Adrenal gland (tissue), 5 donors: ENCODE results near the gene PTPN21.

Experiments used
- POLR2A ChIP-seq, 2 donors: fragments of 450-650 bp; IDR thresholded peaks; one replicate each; pipeline ENCODE4 v1.6.1; 2017; ENCODE audit warnings: antibody characterized with exemption in 2 of 2, mild to moderate bottlenecking in 2 of 2, moderate library complexity in 1 of 2
- TF ChIP-seq, protein P1 (sequence below), 6 experiments: fragments of 450-650 bp in 4 of 6; fragments of 200-600 bp in 2 of 6; sonication (generic) in 1 of 6; IDR thresholded peaks; 1 replicate in 5 of 6; 2 replicates in 1 of 6; pipeline versions ENCODE4 v1.5.1 to v1.8.0; 2016 to 2021; ENCODE audit warnings: antibody characterized with exemption in 6 of 6, mild to moderate bottlenecking in 2 of 6, moderate library complexity in 1 of 6
- donor health status: DM: no; HTN: no; CAD: no.

DNA sequence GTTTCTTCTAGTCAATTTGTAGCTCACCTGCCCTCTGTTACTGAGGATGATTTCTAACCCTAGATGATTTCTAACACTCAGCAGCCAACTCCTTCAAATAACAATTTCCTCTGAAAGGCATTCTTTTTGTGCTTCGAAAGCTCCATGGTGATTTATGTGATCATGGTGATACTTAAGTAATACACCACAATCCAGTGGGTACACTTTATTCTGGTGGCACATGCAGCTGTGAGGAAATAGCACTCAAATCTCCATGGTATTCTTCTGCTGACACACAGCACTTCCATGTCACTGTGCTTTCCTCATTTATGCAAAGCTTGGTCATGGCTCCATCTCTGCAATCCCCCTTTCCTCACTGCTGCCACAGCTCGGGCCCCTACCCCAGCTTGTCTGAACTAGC lies 73.7 kb downstream of the PTPN21 start:
- TF ChIP-seq, protein P1, sequence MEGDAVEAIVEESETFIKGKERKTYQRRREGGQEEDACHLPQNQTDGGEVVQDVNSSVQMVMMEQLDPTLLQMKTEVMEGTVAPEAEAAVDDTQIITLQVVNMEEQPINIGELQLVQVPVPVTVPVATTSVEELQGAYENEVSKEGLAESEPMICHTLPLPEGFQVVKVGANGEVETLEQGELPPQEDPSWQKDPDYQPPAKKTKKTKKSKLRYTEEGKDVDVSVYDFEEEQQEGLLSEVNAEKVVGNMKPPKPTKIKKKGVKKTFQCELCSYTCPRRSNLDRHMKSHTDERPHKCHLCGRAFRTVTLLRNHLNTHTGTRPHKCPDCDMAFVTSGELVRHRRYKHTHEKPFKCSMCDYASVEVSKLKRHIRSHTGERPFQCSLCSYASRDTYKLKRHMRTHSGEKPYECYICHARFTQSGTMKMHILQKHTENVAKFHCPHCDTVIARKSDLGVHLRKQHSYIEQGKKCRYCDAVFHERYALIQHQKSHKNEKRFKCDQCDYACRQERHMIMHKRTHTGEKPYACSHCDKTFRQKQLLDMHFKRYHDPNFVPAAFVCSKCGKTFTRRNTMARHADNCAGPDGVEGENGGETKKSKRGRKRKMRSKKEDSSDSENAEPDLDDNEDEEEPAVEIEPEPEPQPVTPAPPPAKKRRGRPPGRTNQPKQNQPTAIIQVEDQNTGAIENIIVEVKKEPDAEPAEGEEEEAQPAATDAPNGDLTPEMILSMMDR (IDR thresholded peaks at IDR 0.05) = no peak
- no peak for TF ChIP-seq POLR2A (IDR thresholded peaks at IDR 0.05)
